Stimulated activated CD8-positive, alpha-beta memory T cell treated with anti-CD3 and anti-CD28 coated beads, Interleukin-7, amount 100 ng/mL, for 48 hours (primary cell): ENCODE data around the gene ZSCAN1.

ENCODE experiments used
- DNase-seq, 2 donors: peaks; one replicate each; pipeline ENCODE4 v3.0.0-alpha.2; 2020; ENCODE audit warnings: low read depth in 1 of 2; ENCODE audit errors: extremely low read depth in 1 of 2

The ZSCAN1 gene

GRCh38 chr19:58083021-58083420, 49.2 kb downstream of the ZSCAN1 start:
- DNase-seq = no peak

GRCh38 chr19:58084596-58085347, 50.9 kb downstream of the ZSCAN1 start:
- DNase-seq = no peak

GRCh38 chr19:58085348-58085875, 51.6 kb downstream of the ZSCAN1 start:
- DNase-seq = no peak

- no peak for DNase-seq
Measured at GRCh38 chr19:58086825-58087710, 53.2 kb downstream of the ZSCAN1 start.

GRCh38 chr19:58088521-58089052, 54.8 kb downstream of the ZSCAN1 start:
- DNase-seq = no peak

GRCh38 chr19:58089846-58090245, 56.0 kb downstream of the ZSCAN1 start:
- no peak for DNase-seq

GRCh38 chr19:58091251-58091995, 57.6 kb downstream of the ZSCAN1 start:
- no peak for DNase-seq

- no peak for DNase-seq
Measured at GRCh38 chr19:58093071-58093470, 59.2 kb downstream of the ZSCAN1 start.

- no peak for DNase-seq
Measured at GRCh38 chr19:58095328-58095727, 61.5 kb downstream of the ZSCAN1 start.

- no peak for DNase-seq
Measured at GRCh38 chr19:58096884-58097283, 63.1 kb downstream of the ZSCAN1 start.

GRCh38 chr19:58097349-58097748, 63.5 kb downstream of the ZSCAN1 start:
- DNase-seq = no peak

GRCh38 chr19:58097781-58098681, 64.2 kb downstream of the ZSCAN1 start, which contains the start of gene ZSCAN18:
ZSCAN18 (minus strand) TSS chr19:58098231; CDS start chr19:58090267, 7,964 bp downstream.
- peak; percentile 84 to 89 for DNase-seq

- no peak for DNase-seq
Measured at GRCh38 chr19:58098682-58098998, 64.8 kb downstream of the ZSCAN1 start.
